Endothelial cell (in vitro differentiated cells): ENCODE data around the gene FPR1. TPM values are rescaled to one million over a fixed set of nuclear protein-coding genes. Genes with fewer than 3 reads are reported as not detected.

Experiments
- DNase-seq: peaks from one replicate; pipeline ENCODE4 v3.0.0; 2021; ENCODE audit warnings: low spot score
- H3K27ac Mint-ChIP-seq: one replicate; pipeline ENCODE4 v1.8.0; 2021; ENCODE audit warnings: mixed read lengths, inconsistent platforms; ENCODE audit not compliant: unreplicated experiment
- H3K27me3 Mint-ChIP-seq: one replicate; pipeline ENCODE4 v1.8.0; 2021; ENCODE audit warnings: mild to moderate bottlenecking, moderate library complexity, mixed read lengths, inconsistent platforms; ENCODE audit not compliant: unreplicated experiment
- H3K36me3 Mint-ChIP-seq: one replicate; pipeline ENCODE4 v1.8.0; 2021; ENCODE audit warnings: mild to moderate bottlenecking, low read depth, mixed read lengths, inconsistent platforms; ENCODE audit not compliant: unreplicated experiment
- H3K4me1 Mint-ChIP-seq: one replicate; pipeline ENCODE4 v1.8.0; 2021; ENCODE audit warnings: mild to moderate bottlenecking, mixed read lengths, inconsistent platforms; ENCODE audit not compliant: unreplicated experiment
- H3K4me3 Mint-ChIP-seq: one replicate; pipeline ENCODE4 v1.8.0; 2021; ENCODE audit warnings: mild to moderate bottlenecking, mixed read lengths, inconsistent platforms; ENCODE audit not compliant: unreplicated experiment
- H3K9me3 Mint-ChIP-seq: one replicate; pipeline ENCODE4 v1.8.0; 2021; ENCODE audit warnings: mixed read lengths, inconsistent platforms; ENCODE audit not compliant: unreplicated experiment
- CTCF ChIP-seq: fragments of 200-600 bp; sonication (generic); IDR thresholded peaks from one replicate; pipeline ENCODE4 v1.5.0; 2021; ENCODE audit warnings: antibody characterized with exemption; ENCODE audit not compliant: unreplicated experiment
- total RNA-seq: library from RNA; stranded (reverse); fragmentation: NEBNext Ultra II Directional; extraction: Animal tissue kit (Norgen Biotek cat#: 25700); gene quantifications from one replicate; pipeline ENCODE4 v1.2.1, GENCODE V29; 2021; ENCODE audit not compliant: unreplicated experiment

FPR1 gene
- total RNA-seq, 1 donor from 2014 or later = 0.67 TPM

- peaks cover 2% of the 10 kb centered on the region for H3K27me3 Mint-ChIP-seq
- no peak for TF ChIP-seq CTCF
- peaks cover 7% of the 10 kb centered on the region for H3K4me1 Mint-ChIP-seq
- no peak overlapping the region for H3K27ac Mint-ChIP-seq
- DNase-seq = no peak
- H3K9me3 Mint-ChIP-seq = peaks cover 8% of the 10 kb centered on the region
- H3K4me3 Mint-ChIP-seq = no peak overlapping the region
- peaks cover 4% of the 10 kb centered on the region for H3K36me3 Mint-ChIP-seq
Observed at GRCh38 chr19:51755571-51755970, 3.9 kb upstream of the FPR1 start.

GRCh38 chr19:51754770-51755169 is 3.1 kb upstream of the FPR1 start:
- Mint-ChIP-seq H3K4me3 (no peak overlapping the region), H3K27me3 (peaks cover 2% of the 10 kb centered on the region), H3K27ac (no peak overlapping the region), H3K9me3 (peaks cover 8% of the 10 kb centered on the region), H3K4me1 (peaks cover 7% of the 10 kb centered on the region), H3K36me3 (peaks cover 4% of the 10 kb centered on the region)
- no peak for DNase-seq
- TF ChIP-seq CTCF = no peak

- TF ChIP-seq CTCF = no peak
- no peak for DNase-seq
- Mint-ChIP-seq H3K4me1 (peaks cover 7% of the 10 kb centered on the region), H3K27me3 (peaks cover 3% of the 10 kb centered on the region), H3K36me3 (peaks cover 4% of the 10 kb centered on the region), H3K4me3 (no peak overlapping the region), H3K9me3 (peaks cover 8% of the 10 kb centered on the region), H3K27ac (no peak overlapping the region)
Observed at GRCh38 chr19:51754109-51754508, 2.4 kb upstream of the FPR1 start.

GRCh38 chr19:51750400-51751094 is 1.1 kb downstream of the FPR1 start:
- Mint-ChIP-seq H3K9me3 (peaks cover 11% of the 10 kb centered on the region), H3K27me3 (peaks cover 4% of the 10 kb centered on the region), H3K36me3 (peaks cover 4% of the 10 kb centered on the region), H3K27ac (no peak overlapping the region), H3K4me1 (peaks cover 7% of the 10 kb centered on the region), H3K4me3 (peak overlapping the region; percentile 0)
- no peak for DNase-seq
- TF ChIP-seq CTCF = no peak

GRCh38 chr19:51749979-51750378 is 1.7 kb downstream of the FPR1 start:
- H3K4me3 Mint-ChIP-seq = no peak overlapping the region
- H3K36me3 Mint-ChIP-seq = no peaks in the 10 kb centered on the region
- DNase-seq = no peak
- H3K4me1 Mint-ChIP-seq = peaks cover 7% of the 10 kb centered on the region
- peaks cover 6% of the 10 kb centered on the region for H3K9me3 Mint-ChIP-seq
- no peak for TF ChIP-seq CTCF
- no peak overlapping the region for H3K27ac Mint-ChIP-seq
- H3K27me3 Mint-ChIP-seq = peaks cover 2% of the 10 kb centered on the region
